IMR-90 (cell line): ENCODE data around the gene SPATA13. TPM values are rescaled to one million over a fixed set of nuclear protein-coding genes. Genes with fewer than 3 reads are reported as not detected.

Experiments used
- ATAC-seq: fragments of 200-7000 bp; cut with Tn5 transposase; 2 replicates; pipeline ENCODE4 v1.9.1; 2020; ENCODE audit warnings: low read depth, mild to moderate bottlenecking, moderate library complexity
- BruUV-seq: library from RNA; stranded (reverse); fragments of 400-500 nt; replicated peaks from 2 replicates; lab custom pipeline; 2021; lab: Mats Ljungman, UMichigan
- CTCF ChIA-PET: fragments of 300-600 bp; formaldehyde crosslinking; extraction: SDS; loops from one replicate; lab custom pipeline; 2021; ENCODE audit warnings: antibody characterized with exemption; lab: Yijun Ruan, JAX
- POLR2A ChIA-PET: fragments of 300-600 bp; sonication (Branson Sonifier 250); formaldehyde crosslinking; loops from one replicate; lab custom pipeline; 2022; ENCODE audit warnings: antibody characterized with exemption; ENCODE audit not compliant: unreplicated experiment; lab: Charles Lee
- DNase-seq: peaks from one replicate; pipeline ENCODE4 v3.0.0; 2013
- H2AFZ ChIP-seq: replicated peaks from 2 replicates; pipeline ENCODE3; 2013; ENCODE audit warnings: low read length, mild to moderate bottlenecking; ENCODE audit not compliant: poor library complexity
- H2AK5ac ChIP-seq: 2 replicates; pipeline ENCODE4 v1.6.1; 2013; ENCODE audit warnings: low read depth, low read length, inconsistent platforms
- H2AK9ac ChIP-seq: replicated peaks from 2 replicates; pipeline ENCODE3; 2013; ENCODE audit warnings: mild to moderate bottlenecking, low read depth, low read length, moderate library complexity; ENCODE audit not compliant: poor library complexity
- H2BK120ac ChIP-seq: 2 replicates; pipeline ENCODE4 v1.6.1; 2013; ENCODE audit warnings: low read depth, low read length, inconsistent platforms
- H2BK15ac ChIP-seq: 3 replicates; pipeline ENCODE4 v1.6.1; 2013; ENCODE audit warnings: low read depth, low read length, inconsistent platforms
- H2BK20ac ChIP-seq: 2 replicates; pipeline ENCODE4 v1.6.1; 2013; ENCODE audit warnings: low read depth, mild to moderate bottlenecking, inconsistent platforms, low read length, moderate library complexity
- H2BK5ac ChIP-seq: 2 replicates; pipeline ENCODE4 v1.6.1; 2013; ENCODE audit warnings: mild to moderate bottlenecking, low read depth, low read length, inconsistent platforms; ENCODE audit not compliant: poor library complexity, severe bottlenecking
- H3K14ac ChIP-seq: replicated peaks from 2 replicates; pipeline ENCODE4 v1.6.1; 2013; ENCODE audit warnings: low read depth, low read length, inconsistent platforms
- H3K18ac ChIP-seq: 2 replicates; pipeline ENCODE4 v1.6.1; 2013; ENCODE audit warnings: low read depth, low read length, control low read depth
- H3K23ac ChIP-seq: 2 replicates; pipeline ENCODE4 v1.6.1; 2013; ENCODE audit warnings: low read depth, low read length, inconsistent platforms
- H3K27ac ChIP-seq: 2 replicates; pipeline ENCODE4 v1.5.1; 2013; ENCODE audit warnings: mild to moderate bottlenecking, control low read depth, low read length; ENCODE audit not compliant: insufficient read depth
- H3K27me3 ChIP-seq: 2 replicates; pipeline ENCODE4 v1.6.1; 2013; ENCODE audit warnings: low read length; ENCODE audit not compliant: control insufficient read depth, insufficient read depth
- H3K36me3 ChIP-seq: 2 replicates; pipeline ENCODE4 v1.6.1; 2013; ENCODE audit warnings: low read length, mixed read lengths; ENCODE audit not compliant: control insufficient read depth, insufficient read depth
- H3K4ac ChIP-seq: 2 replicates; pipeline ENCODE4 v1.6.1; 2013; ENCODE audit warnings: low read depth, low read length, inconsistent platforms
- H3K4me1 ChIP-seq: 2 replicates; pipeline ENCODE4 v1.6.1; 2013; ENCODE audit warnings: low read length, mixed read lengths; ENCODE audit not compliant: control insufficient read depth, insufficient read depth
- H3K4me2 ChIP-seq: 2 replicates; pipeline ENCODE4 v1.6.1; 2013; ENCODE audit warnings: low read depth, mild to moderate bottlenecking, control low read depth, low read length, moderate library complexity
- H3K4me3 ChIP-seq: 2 replicates; pipeline ENCODE4 v1.5.1; 2013; ENCODE audit warnings: low read depth, mild to moderate bottlenecking, control low read depth, low read length, moderate library complexity; ENCODE audit not compliant: insufficient read depth
- H3K56ac ChIP-seq: 2 replicates; pipeline ENCODE4 v1.6.1; 2013; ENCODE audit warnings: low read length, inconsistent platforms; ENCODE audit not compliant: insufficient read depth; ENCODE audit errors: extremely low read depth
- H3K79me1 ChIP-seq, 2 experiments: 2 replicates each; pipeline ENCODE4 v1.6.1; 2013; ENCODE audit warnings: low read length in 2 of 2, inconsistent platforms in 1 of 2, low read depth in 1 of 2
- H3K9ac ChIP-seq: 2 replicates; pipeline ENCODE4 v1.6.1; 2013; ENCODE audit warnings: low read depth, low read length, control low read depth
- H3K9me1 ChIP-seq: 2 replicates; pipeline ENCODE4 v1.6.1; 2013; ENCODE audit warnings: low read length, inconsistent platforms; ENCODE audit not compliant: insufficient read depth
- H3K9me3 ChIP-seq: 2 replicates; pipeline ENCODE4 v1.6.1; 2013; ENCODE audit warnings: low read length; ENCODE audit not compliant: control insufficient read depth, insufficient read depth
- H4K20me1 ChIP-seq: 2 replicates; pipeline ENCODE4 v1.6.1; 2013; ENCODE audit warnings: low read length, inconsistent platforms; ENCODE audit not compliant: insufficient read depth
- H4K5ac ChIP-seq: 2 replicates; pipeline ENCODE4 v1.6.1; 2013; ENCODE audit warnings: mild to moderate bottlenecking, low read depth, low read length, control low read depth
- H4K8ac ChIP-seq, 2 experiments: 2 replicates each; pipeline ENCODE4 v1.6.1; 2013; ENCODE audit warnings: low read depth in 2 of 2, low read length in 2 of 2, control low read depth in 1 of 2, inconsistent platforms in 1 of 2
- H4K91ac ChIP-seq: 2 replicates; pipeline ENCODE4 v1.6.1; 2013; ENCODE audit warnings: low read depth, low read length, inconsistent platforms; ENCODE audit not compliant: insufficient read depth
- BHLHE40 ChIP-seq: fragments of 150-350 bp; IDR thresholded peaks from 2 replicates; pipeline ENCODE4 v1.6.1; 2016; ENCODE audit warnings: mild to moderate bottlenecking, low read depth, low read length
- ELK1 ChIP-seq: fragments of 150-350 bp; IDR thresholded peaks from 2 replicates; pipeline ENCODE4 v1.6.1; 2016; ENCODE audit warnings: low read depth, mild to moderate bottlenecking, low read length, moderate library complexity, borderline replicate concordance
- WGBS, 2 experiments: methylation state at CpG; one replicate each; pipeline versions ENCODE4 v1.1.5 to v1.1.7; 2013; ENCODE audit warnings: missing lambda C conversion rate in 2 of 2; ENCODE audit not compliant: insufficient read length in 1 of 2; ENCODE audit errors: extremely low coverage in 2 of 2; 5-methylcytosine and 5-hydroxymethylcytosine counted together
- dilution Hi-C: fragments of 300-500 bp; cut with HindIII; formaldehyde crosslinking; loops from one replicate; pipeline ENCODE4 v1.14.3; 2018; ENCODE audit warnings: low sequenced_read_pairs; ENCODE audit not compliant: unreplicated experiment
- in situ Hi-C: fragments of 300-500 bp; cut with MboI; formaldehyde crosslinking; loops from 3 replicates; pipeline ENCODE4 v1.14.3; 2019; ENCODE audit warnings: low sequenced_read_pairs, inconsistent platforms, mixed read lengths
- intact Hi-C: fragments of 100-400 bp; cut with micrococcal nuclease; formaldehyde crosslinking; loops from 2 replicates; pipeline ENCODE4 v1.10.0; 2022
- polyA plus RNA-seq, 3 experiments: library from polyadenylated mRNA; depleted of rRNA; stranded (reverse); fragments of >200 nt; gene quantifications; 2 replicates each; pipeline ENCODE4 v1.2.3, GENCODE V29; 2012; ENCODE audit warnings: low replicate concordance in 1 of 3
- total RNA-seq: library from RNA; depleted of rRNA; stranded (reverse); fragments of >200 nt; gene quantifications from 2 replicates; pipeline ENCODE4 v1.2.3, GENCODE V29; 2012

Gene SPATA13
- total and polyA plus RNA-seq, 2 of the 4 experiments (the other 2 are of a cell fraction) = 10.5 to 12.5 TPM

- no peak for TF ChIP-seq BHLHE40
- TF ChIP-seq ELK1 = no peak
- Histone ChIP-seq H3K23ac (no peak overlapping the region), H4K8ac (no peak overlapping the region), H3K4ac (no peak overlapping the region), H3K18ac (no peak overlapping the region), H2AK5ac (no peak overlapping the region), H4K20me1 (no peaks in the 10 kb centered on the region), H2BK20ac (no peak overlapping the region), H3K36me3 (no peaks in the 10 kb centered on the region), H2BK15ac (no peak overlapping the region), H2AFZ (no peak overlapping the region), H2AK9ac (no peak overlapping the region), H3K4me1 (peaks cover 14% of the 10 kb centered on the region; the same call in 1 of the 2 replicates), H2BK5ac (no peak overlapping the region), H3K27me3 (no peaks in the 10 kb centered on the region), H3K14ac (no peak overlapping the region), H2BK120ac (no peak overlapping the region), H3K9ac (no peak overlapping the region), H4K91ac (no peak overlapping the region), H3K27ac (no peak overlapping the region), H3K9me1 (0 out of 2 replicates have a peak, but pooled peaks cover 5% of the 10 kb centered on the region), H3K4me3 (no peak overlapping the region), H3K9me3 (no peaks in the 10 kb centered on the region), H4K5ac (no peak overlapping the region), H3K56ac (no peak overlapping the region), H3K79me1 (no peaks in the 10 kb centered on the region), H3K4me2 (no peak overlapping the region)
- BruUV-seq = no TSS peak
- in situ Hi-C loops = no loop called here
- intact Hi-C loops = no loop called here
- 86% methylated on average over 1 of the region's 5 CpGs; no CpG with 5 or more reads in 1 of the 2 experiments for WGBS, 2 experiments
- dilution Hi-C loops = no loop called here
- DNase-seq (no peak), ATAC-seq (no peak)
- ChIA-PET CTCF (no interaction called here), POLR2A (no interaction called here)
Observed at GRCh38 chr13:24122569-24122968, 38.0 kb upstream of the SPATA13 start.
